ENCODE data around the gene C19orf25.

GRCh38 chr19:1507192-1507660, 28.2 kb upstream of the C19orf25 start:
- TF ChIP-seq POLR2A (conservative IDR thresholded peaks at IDR 0.05) = 0 out of 2 replicates have a peak, but pooled peaks have one; percentile 10
- TF ChIP-seq HDGF (IDR thresholded peaks at IDR 0.05) = no peak
- TF ChIP-seq EZH2 (IDR thresholded peaks at IDR 0.05; ENCODE audit: borderline replicate concordance, low read depth, low read length) = no peak

All from K562 (cell line).